Suprapubic skin (tissue), 3 donors: Measurements from ENCODE around the gene RABGAP1.

ENCODE experiments used
- CTCF ChIP-seq, 2 donors: fragments of 200-600 bp in 1 of 2; fragments of 450-650 bp in 1 of 2; sonication (generic) in 1 of 2; IDR thresholded peaks; one replicate each; pipeline ENCODE4 v1.5.1; 2016 to 2019; ENCODE audit warnings: antibody characterized with exemption in 2 of 2, mild to moderate bottlenecking in 1 of 2, moderate library complexity in 1 of 2
- POLR2A ChIP-seq, 2 donors: fragments of 450-650 bp; IDR thresholded peaks; one replicate each; pipeline ENCODE4 v1.6.1; 2017; ENCODE audit warnings: antibody characterized with exemption in 2 of 2, mild to moderate bottlenecking in 2 of 2, moderate library complexity in 2 of 2

GRCh38 chr9:122949696-122950095 lies 8.9 kb downstream of the RABGAP1 start:
- TF ChIP-seq POLR2A (IDR thresholded peaks at IDR 0.05), result no peak
- no peak for TF ChIP-seq CTCF (IDR thresholded peaks at IDR 0.05)
